ENCODE data around the gene DCDC1. TPM values are rescaled to one million over a fixed set of nuclear protein-coding genes. Genes with fewer than 3 reads are reported as not detected.

Gene DCDC1
- polyA plus RNA-seq, 3 donors from 2014 or later: not detected

GRCh38 chr11:30826911-30827310 is 542.6 kb downstream of the DCDC1 start:
- no peak for DNase-seq
- Mint-ChIP-seq H3K9me3 (peaks cover 0 to 3% (median 0%) of the 10 kb centered on the region in 6 donors), H3K36me3 (no peaks in the 10 kb centered on the region), H3K4me1 (no peaks in the 10 kb centered on the region), H3K4me3 (no peak overlapping the region), H3K27me3 (ENCODE audit: low read depth in 3 of 3) (peaks cover 0 to 5% (median 0%) of the 10 kb centered on the region in 3 donors), H3K27ac (no peak overlapping the region)

GRCh38 chr11:30825723-30826122 is 543.8 kb downstream of the DCDC1 start:
- Mint-ChIP-seq H3K4me1 (no peaks in the 10 kb centered on the region), H3K27me3 (ENCODE audit: low read depth in 3 of 3) (peaks cover 0 to 3% (median 0%) of the 10 kb centered on the region in 3 donors), H3K27ac (no peak overlapping the region), H3K9me3 (peaks cover 0 to 3% (median 0%) of the 10 kb centered on the region in 6 donors), H3K4me3 (no peak overlapping the region), H3K36me3 (no peaks in the 10 kb centered on the region)
- no peak for DNase-seq

DNA sequence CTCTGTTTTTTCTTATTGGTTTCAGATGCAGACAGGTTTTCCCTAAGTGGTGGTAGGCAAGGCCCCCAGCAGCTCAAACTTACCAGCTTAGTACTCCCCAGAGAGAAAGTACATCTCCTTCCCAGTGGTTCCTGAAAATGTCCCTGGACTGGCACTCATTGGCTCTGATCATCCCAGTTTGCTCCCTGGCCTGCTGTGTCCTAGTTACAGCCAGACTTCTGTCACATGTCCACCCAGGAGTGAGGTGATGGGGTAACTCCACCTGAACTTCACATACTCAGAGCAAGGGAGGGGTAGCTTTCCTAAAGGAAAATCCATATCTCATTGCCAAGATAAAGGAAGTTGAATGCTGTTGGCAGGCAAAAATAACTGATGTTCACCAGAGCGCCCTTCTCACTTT is 546.4 kb downstream of the DCDC1 start:
- no peak for DNase-seq

DNA sequence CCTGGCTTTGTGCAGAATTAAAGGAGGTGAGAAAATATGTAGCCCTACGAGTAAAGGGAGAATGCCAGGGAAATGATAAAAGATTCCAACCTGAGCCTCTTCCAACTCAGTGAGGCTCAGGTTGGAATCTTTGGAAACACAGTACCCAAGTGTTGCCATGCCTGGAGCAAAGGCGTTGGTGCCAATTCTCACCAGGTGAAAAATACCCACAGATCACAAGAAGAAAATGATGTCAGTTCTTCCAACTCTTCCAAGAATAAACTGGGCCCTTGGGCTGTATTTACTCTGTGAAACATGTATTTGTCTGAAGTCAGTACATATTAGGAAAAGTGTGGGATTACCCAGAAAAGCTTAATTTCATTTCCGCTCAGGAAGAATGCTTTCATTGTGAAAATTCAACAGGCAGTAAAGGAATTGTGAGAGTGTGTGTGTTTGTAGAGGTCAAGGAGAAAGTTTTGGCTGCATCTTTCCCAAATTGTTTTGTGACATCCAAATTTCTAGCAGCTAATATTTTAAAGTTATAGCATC is 548.0 kb downstream of the DCDC1 start:
- H3K9me3 Mint-ChIP-seq: peaks cover 0 to 4% (median 0%) of the 10 kb centered on the region in 6 donors
- no peak overlapping the region for H3K4me3 Mint-ChIP-seq
- no peak for DNase-seq
- H3K36me3 Mint-ChIP-seq: no peaks in the 10 kb centered on the region
- no peak overlapping the region for H3K27ac Mint-ChIP-seq
- no peaks in the 10 kb centered on the region for H3K4me1 Mint-ChIP-seq
- H3K27me3 Mint-ChIP-seq (ENCODE audit: low read depth in 3 of 3): no peaks in the 10 kb centered on the region

More for the DNA sequence above, 546.4 kb downstream of the DCDC1 start:
- Mint-ChIP-seq H3K4me3 (no peak overlapping the region), H3K36me3 (no peaks in the 10 kb centered on the region), H3K27me3 (ENCODE audit: low read depth in 3 of 3) (peaks cover 0 to 2% (median 0%) of the 10 kb centered on the region in 3 donors), H3K27ac (no peak overlapping the region), H3K9me3 (peaks cover 0 to 2% (median 0%) of the 10 kb centered on the region in 6 donors), H3K4me1 (no peaks in the 10 kb centered on the region)

- DNase-seq: no peak
- H3K27ac Mint-ChIP-seq: no peak overlapping the region
- H3K27me3 Mint-ChIP-seq (ENCODE audit: low read depth in 3 of 3): peaks cover 0 to 2% (median 0%) of the 10 kb centered on the region in 3 donors
- peaks cover 0 to 4% (median 0%) of the 10 kb centered on the region in 6 donors for H3K9me3 Mint-ChIP-seq
- H3K36me3 Mint-ChIP-seq: no peaks in the 10 kb centered on the region
- no peak overlapping the region for H3K4me3 Mint-ChIP-seq
- no peaks in the 10 kb centered on the region for H3K4me1 Mint-ChIP-seq
Measured at GRCh38 chr11:30818721-30819120, 550.8 kb downstream of the DCDC1 start.

GRCh38 chr11:30816959-30817880 is 552.3 kb downstream of the DCDC1 start:
- no peak overlapping the region for H3K27ac Mint-ChIP-seq
- no peaks in the 10 kb centered on the region for H3K36me3 Mint-ChIP-seq
- peaks cover 0 to 4% (median under 1%) of the 10 kb centered on the region in 6 donors for H3K9me3 Mint-ChIP-seq
- peaks cover 0 to 2% (median 0%) of the 10 kb centered on the region in 3 donors for H3K27me3 Mint-ChIP-seq (ENCODE audit: low read depth in 3 of 3)
- H3K4me1 Mint-ChIP-seq: no peaks in the 10 kb centered on the region
- H3K4me3 Mint-ChIP-seq: no peak overlapping the region
- DNase-seq: no peak

DNA sequence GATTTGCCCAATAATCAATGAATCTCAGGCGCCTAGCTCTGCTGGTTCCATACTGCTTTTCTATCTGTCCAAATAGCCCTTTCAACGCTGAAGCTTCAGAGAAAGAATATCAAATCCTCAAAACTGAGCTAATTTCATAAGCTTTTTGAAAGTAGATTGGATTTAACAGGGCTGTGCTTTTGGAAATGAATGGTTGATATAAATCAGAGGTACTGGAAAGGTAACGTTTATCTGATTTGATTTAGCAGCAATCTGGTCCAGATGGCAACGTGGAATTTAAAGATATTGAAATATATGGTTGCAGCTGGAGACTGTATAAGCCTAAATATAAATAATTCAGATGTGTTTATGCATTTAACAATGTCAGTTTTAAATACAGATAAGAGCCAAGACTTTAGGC is 553.9 kb downstream of the DCDC1 start:
- no peak for DNase-seq
- no peaks in the 10 kb centered on the region for H3K4me1 Mint-ChIP-seq
- H3K27me3 Mint-ChIP-seq (ENCODE audit: low read depth in 3 of 3): peaks cover 0 to 2% (median 0%) of the 10 kb centered on the region in 3 donors
- H3K9me3 Mint-ChIP-seq: peaks cover 0 to 6% (median under 1%) of the 10 kb centered on the region in 6 donors
- H3K4me3 Mint-ChIP-seq: no peak overlapping the region
- no peak overlapping the region for H3K27ac Mint-ChIP-seq
- no peaks in the 10 kb centered on the region for H3K36me3 Mint-ChIP-seq

DNA sequence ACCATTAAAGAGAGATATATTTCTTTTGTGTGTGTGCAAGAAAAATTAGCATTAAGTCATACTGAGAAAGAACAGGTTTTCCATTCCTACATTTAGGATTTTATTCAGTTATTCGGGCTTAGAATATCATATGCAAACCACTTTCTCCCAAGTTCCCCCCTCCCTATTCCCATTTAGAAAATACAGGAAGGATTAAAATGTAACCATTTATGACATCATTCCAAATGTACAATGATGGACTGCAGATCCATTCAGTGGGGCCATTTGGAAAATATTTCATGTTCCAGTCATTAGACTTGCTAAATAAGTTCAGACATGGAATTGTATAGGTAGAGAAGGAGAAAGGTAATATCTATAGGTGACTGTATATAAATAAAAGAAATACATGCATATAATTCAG is 554.8 kb downstream of the DCDC1 start:
- no peak overlapping the region for H3K27ac Mint-ChIP-seq
- H3K27me3 Mint-ChIP-seq (ENCODE audit: low read depth in 3 of 3): peaks cover 0 to 2% (median 0%) of the 10 kb centered on the region in 3 donors
- peaks cover 0 to 9% (median under 1%) of the 10 kb centered on the region in 6 donors for H3K9me3 Mint-ChIP-seq
- no peak overlapping the region for H3K4me3 Mint-ChIP-seq
- H3K36me3 Mint-ChIP-seq: no peaks in the 10 kb centered on the region
- no peak for DNase-seq
- H3K4me1 Mint-ChIP-seq: no peaks in the 10 kb centered on the region

Other genes starting within 250 kb of the DCDC1 start
- gene DNAJC24, start 121 bp upstream of the DCDC1 start, polyA plus RNA-seq: 10 to 100 TPM in 1 of 3 donors, 1 to 10 TPM in 2; 6.7 to 14.2 (median 7.6) TPM
- 10 to 100 TPM; 48.4 to 78.3 (median 53.3) TPM for gene IMMP1L, start 139.9 kb upstream of the DCDC1 start, polyA plus RNA-seq
- gene ELP4, start 140.0 kb upstream of the DCDC1 start, polyA plus RNA-seq: 10 to 100 TPM; 20.9 to 33.9 (median 22.3) TPM